Bronchial epithelial cell (primary cell): ENCODE data around the gene ENO1. TPM values are rescaled to one million over a fixed set of nuclear protein-coding genes. Genes with fewer than 3 reads are reported as not detected.

ENCODE experiments used
- DNase-seq: peaks from one replicate; pipeline ENCODE4 v3.0.0-alpha.2; 2010; ENCODE audit warnings: low read depth
- FAIRE-seq: peaks from 2 replicates; lab custom pipeline; 2011; peaks lifted over from hg19 to GRCh38; lab: Jason Lieb, UNC
- H3K27me3 ChIP-seq: 2 replicates; pipeline ENCODE4 v1.5.1; 2011; ENCODE audit warnings: low read length; ENCODE audit not compliant: control insufficient read depth, insufficient read depth
- H3K36me3 ChIP-seq: 2 replicates; pipeline ENCODE4 v1.5.1; 2011; ENCODE audit warnings: low read length; ENCODE audit not compliant: control insufficient read depth, insufficient read depth
- H3K4me3 ChIP-seq: 2 replicates; pipeline ENCODE4 v1.5.1; 2011; ENCODE audit warnings: mild to moderate bottlenecking, low read depth, low read length, control low read depth
- total RNA-seq: library from RNA; depleted of rRNA; stranded (reverse); fragments of >200 nt; gene quantifications from 2 replicates; pipeline ENCODE4 v1.2.1, GENCODE V29; 2014
- TF ChIP-seq, protein P1 (sequence below): IDR thresholded peaks from 2 replicates; pipeline ENCODE4 v1.5.1; 2011; ENCODE audit warnings: mild to moderate bottlenecking, moderate library complexity, low read length, control low read depth, inconsistent platforms; ENCODE audit not compliant: insufficient read depth, severe bottlenecking

The ENO1 gene
- total RNA-seq, 1 donor from 2014 or later, result 1,539 TPM

- DNase-seq (no peak), FAIRE-seq (no peak)
- no peaks in the 10 kb centered on the region for H3K36me3 ChIP-seq
- H3K27me3 ChIP-seq, result no peaks in the 10 kb centered on the region
- TF ChIP-seq, protein P1, sequence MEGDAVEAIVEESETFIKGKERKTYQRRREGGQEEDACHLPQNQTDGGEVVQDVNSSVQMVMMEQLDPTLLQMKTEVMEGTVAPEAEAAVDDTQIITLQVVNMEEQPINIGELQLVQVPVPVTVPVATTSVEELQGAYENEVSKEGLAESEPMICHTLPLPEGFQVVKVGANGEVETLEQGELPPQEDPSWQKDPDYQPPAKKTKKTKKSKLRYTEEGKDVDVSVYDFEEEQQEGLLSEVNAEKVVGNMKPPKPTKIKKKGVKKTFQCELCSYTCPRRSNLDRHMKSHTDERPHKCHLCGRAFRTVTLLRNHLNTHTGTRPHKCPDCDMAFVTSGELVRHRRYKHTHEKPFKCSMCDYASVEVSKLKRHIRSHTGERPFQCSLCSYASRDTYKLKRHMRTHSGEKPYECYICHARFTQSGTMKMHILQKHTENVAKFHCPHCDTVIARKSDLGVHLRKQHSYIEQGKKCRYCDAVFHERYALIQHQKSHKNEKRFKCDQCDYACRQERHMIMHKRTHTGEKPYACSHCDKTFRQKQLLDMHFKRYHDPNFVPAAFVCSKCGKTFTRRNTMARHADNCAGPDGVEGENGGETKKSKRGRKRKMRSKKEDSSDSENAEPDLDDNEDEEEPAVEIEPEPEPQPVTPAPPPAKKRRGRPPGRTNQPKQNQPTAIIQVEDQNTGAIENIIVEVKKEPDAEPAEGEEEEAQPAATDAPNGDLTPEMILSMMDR, result no peak
- no peak overlapping the region for H3K4me3 ChIP-seq
These were observed 62.8 kb downstream of the ENO1 start for GRCh38 chr1:8815582-8816151.

GRCh38 chr1:8814865-8815264 is 63.6 kb downstream of the ENO1 start:
- no peak overlapping the region for H3K4me3 ChIP-seq
- no peaks in the 10 kb centered on the region for H3K27me3 ChIP-seq
- DNase-seq, result peak; percentile 39
- no peaks in the 10 kb centered on the region for H3K36me3 ChIP-seq
- TF ChIP-seq, protein P1, result peak; percentile 35
- no peak for FAIRE-seq

GRCh38 chr1:8813991-8814390 is 64.5 kb downstream of the ENO1 start:
- TF ChIP-seq, protein P1, result no peak
- no peaks in the 10 kb centered on the region for H3K36me3 ChIP-seq
- DNase-seq (no peak), FAIRE-seq (no peak)
- H3K4me3 ChIP-seq, result no peak overlapping the region
- no peaks in the 10 kb centered on the region for H3K27me3 ChIP-seq

DNA sequence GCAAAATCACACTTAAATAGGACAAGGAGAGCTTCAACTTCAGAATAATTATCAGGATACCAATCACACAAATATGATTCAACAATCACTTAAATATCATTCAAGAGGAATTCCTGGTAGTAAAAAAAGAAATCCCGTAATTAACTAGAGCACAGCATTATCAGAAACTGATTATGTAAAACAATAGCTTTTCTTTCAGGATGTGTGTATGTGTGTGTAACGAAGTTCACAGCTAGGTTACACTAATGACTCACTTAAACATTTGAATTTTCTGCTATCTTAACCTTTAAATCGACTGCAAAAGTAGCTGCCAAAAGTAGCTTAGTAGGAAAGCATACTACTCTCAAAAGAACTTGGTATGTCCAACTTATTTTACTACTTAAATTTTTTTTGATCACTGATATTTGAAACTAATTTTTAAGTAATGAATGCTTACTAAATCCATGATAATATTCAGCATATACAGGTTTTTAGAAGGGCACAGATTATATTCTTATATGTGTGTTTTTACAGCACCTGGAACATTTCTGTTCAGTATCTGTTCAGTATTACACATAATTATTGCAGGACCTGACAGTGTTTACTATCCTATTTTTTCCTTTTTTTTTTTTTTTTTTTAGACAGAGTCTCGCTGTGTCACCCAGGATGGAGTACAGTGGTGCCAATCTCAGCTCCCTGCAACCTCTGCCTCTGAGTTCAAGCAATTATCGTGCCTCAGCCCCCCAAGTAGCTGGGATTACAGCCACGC is 65.3 kb downstream of the ENO1 start:
- TF ChIP-seq, protein P1, result no peak
- no peak for FAIRE-seq

DNA sequence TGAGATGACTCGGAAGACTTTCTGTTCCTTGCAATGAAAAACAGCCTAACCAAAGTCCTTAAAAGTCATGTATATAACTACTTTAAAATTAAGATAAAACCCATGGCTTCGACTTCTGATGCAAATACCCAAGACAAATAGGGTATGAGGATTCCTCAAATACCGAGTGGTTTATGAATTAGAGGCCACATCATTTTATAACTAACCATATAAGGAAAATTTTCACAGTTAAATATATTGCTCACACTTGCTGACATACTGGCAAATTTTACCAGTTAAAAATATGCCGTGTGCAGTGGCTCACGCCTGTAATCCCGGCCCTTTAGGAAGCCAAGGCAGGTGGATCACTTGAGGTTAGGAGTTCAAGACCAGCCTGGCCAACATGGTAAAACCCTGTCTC is 66.4 kb downstream of the ENO1 start:
- FAIRE-seq, result no peak
- no peaks in the 10 kb centered on the region for H3K36me3 ChIP-seq
- TF ChIP-seq, protein P1, result no peak
- DNase-seq, result no peak
- no peaks in the 10 kb centered on the region for H3K27me3 ChIP-seq
- H3K4me3 ChIP-seq, result no peak overlapping the region

More for the DNA sequence above, 65.3 kb downstream of the ENO1 start:
- Histone ChIP-seq H3K4me3 (no peak overlapping the region), H3K36me3 (no peaks in the 10 kb centered on the region), H3K27me3 (no peaks in the 10 kb centered on the region)
- DNase-seq, result peak; percentile 53

Other genes with a start within 250 kb of the ENO1 start
- gene RERE, start 61.0 kb downstream of the ENO1 start, total RNA-seq, result 19.2 and 22.7 TPM in 2 replicates
- not detected in 2 replicates for gene CA6, start 67.2 kb upstream of the ENO1 start, total RNA-seq
- gene SLC2A7, start 147.7 kb upstream of the ENO1 start, total RNA-seq, result not detected in 2 replicates
- under 0.01 and 0.26 TPM in 2 replicates for gene SLC2A5, start 190.9 kb upstream of the ENO1 start, total RNA-seq